PC-9 (cell line): ENCODE results near the gene SUGCT. TPM values are rescaled to one million over a fixed set of nuclear protein-coding genes. Genes with fewer than 3 reads are reported as not detected.

Source experiments
- BruUV-seq: library from RNA; stranded (reverse); fragments of 400-500 nt; replicated peaks from 2 replicates; lab custom pipeline; 2021; lab: Mats Ljungman, UMichigan
- CTCF ChIA-PET: fragments of 300-600 bp; sonication (Branson Sonifier 250); formaldehyde crosslinking; loops from one replicate; lab custom pipeline; 2022; ENCODE audit warnings: antibody characterized with exemption; lab: Charles Lee
- POLR2A ChIA-PET: fragments of 300-600 bp; sonication (Branson Sonifier 250); formaldehyde crosslinking; loops from one replicate; lab custom pipeline; 2022; ENCODE audit warnings: antibody characterized with exemption; ENCODE audit not compliant: unreplicated experiment; lab: Charles Lee
- DNase-seq, 2 experiments: peaks; one replicate each; pipeline versions ENCODE4 v3.0.0 to v3.0.0-alpha.2; 2015 to 2022; ENCODE audit warnings: mixed read lengths in 1 of 2
- H2AFZ ChIP-seq: fragments of 200-600 bp; sonication (generic); 2 replicates; pipeline ENCODE4 v1.8.1; 2017; ENCODE audit warnings: antibody characterized with exemption
- H3F3A ChIP-seq: fragments of 200-600 bp; sonication (generic); 2 replicates; pipeline ENCODE4 v1.8.1; 2017; ENCODE audit warnings: antibody characterized with exemption, mild to moderate bottlenecking, low read depth; ENCODE audit not compliant: insufficient read depth
- H3K27ac ChIP-seq: fragments of 200-600 bp; sonication (generic); 2 replicates; pipeline ENCODE4 v1.6.1; 2016; ENCODE audit warnings: mixed run types
- H3K27me3 ChIP-seq: fragments of 200-600 bp; sonication (generic); 2 replicates; pipeline ENCODE4 v1.6.1; 2016; ENCODE audit warnings: low read depth, mixed run types; ENCODE audit not compliant: insufficient read depth
- H3K36me3 ChIP-seq: fragments of 200-600 bp; sonication (generic); 2 replicates; pipeline ENCODE4 v1.6.1; 2016; ENCODE audit warnings: low read depth, mixed run types
- H3K4me1 ChIP-seq: fragments of 200-600 bp; sonication (generic); replicated peaks from 2 replicates; pipeline ENCODE4 v1.6.1; 2016; ENCODE audit warnings: mixed run types; ENCODE audit not compliant: insufficient read depth
- H3K4me2 ChIP-seq: fragments of 200-600 bp; sonication (generic); 2 replicates; pipeline ENCODE4 v1.6.1; 2017; ENCODE audit warnings: mixed run types
- H3K4me3 ChIP-seq: fragments of 200-600 bp; sonication (generic); 2 replicates; pipeline ENCODE4 v1.6.1; 2016; ENCODE audit warnings: mixed run types
- H3K79me2 ChIP-seq: fragments of 200-600 bp; sonication (generic); 2 replicates; pipeline ENCODE4 v1.6.1; 2017; ENCODE audit warnings: low read depth, mixed run types
- H3K9me2 ChIP-seq: fragments of 200-600 bp; sonication (generic); 2 replicates; pipeline ENCODE4 v1.8.1; 2017; ENCODE audit warnings: mild to moderate bottlenecking; ENCODE audit not compliant: insufficient read depth
- H3K9me3 ChIP-seq: fragments of 200-600 bp; sonication (generic); 2 replicates; pipeline ENCODE4 v1.8.1; 2016; ENCODE audit warnings: low read depth; ENCODE audit not compliant: insufficient read depth
- H4K20me1 ChIP-seq: fragments of 200-600 bp; sonication (generic); 2 replicates; pipeline ENCODE4 v1.8.1; 2017; ENCODE audit not compliant: insufficient read depth
- CTCF ChIP-seq: fragments of 200-600 bp; sonication (generic); conservative IDR thresholded peaks from 2 replicates; pipeline ENCODE4 v1.6.1; 2017; ENCODE audit warnings: mixed run types, antibody characterized with exemption, mild to moderate bottlenecking, moderate library complexity
- EZH2 ChIP-seq: fragments of 200-600 bp; sonication (generic); IDR thresholded peaks from 2 replicates; pipeline ENCODE4 v1.8.0; 2017; ENCODE audit warnings: antibody characterized with exemption, low read depth
- intact Hi-C: fragments of 100-400 bp; cut with micrococcal nuclease; formaldehyde crosslinking; loops from one replicate; pipeline ENCODE4 v1.10.0; 2022; ENCODE audit not compliant: unreplicated experiment
- total RNA-seq: library from RNA; stranded (reverse); gene quantifications from 2 replicates; pipeline ENCODE4 v1.2.3, GENCODE V29; 2021

The SUGCT gene
- total RNA-seq, 1 experiment from 2014 or later: 3.5 TPM

- no peak overlapping the region for H3K4me2 ChIP-seq
- ChIA-PET CTCF (no interaction called here), POLR2A (no interaction called here)
- peaks cover 8% of the 10 kb centered on the region for H3K9me3 ChIP-seq
- H3K79me2 ChIP-seq: no peaks in the 10 kb centered on the region
- H3K27me3 ChIP-seq: no peaks in the 10 kb centered on the region
- H2AFZ ChIP-seq: no peak overlapping the region
- intact Hi-C loops: no loop called here
- no peaks in the 10 kb centered on the region for H4K20me1 ChIP-seq
- no peak overlapping the region for H3K27ac ChIP-seq
- no peaks in the 10 kb centered on the region for H3F3A ChIP-seq
- DNase-seq: no peak
- no peak overlapping the region for H3K4me3 ChIP-seq
- no peaks in the 10 kb centered on the region for H3K9me2 ChIP-seq
- TF ChIP-seq EZH2: no peak
- TF ChIP-seq CTCF: no peak
- BruUV-seq: no TSS peak
- H3K36me3 ChIP-seq: no peaks in the 10 kb centered on the region
- no peaks in the 10 kb centered on the region for H3K4me1 ChIP-seq
Measured at GRCh38 chr7:40151504-40151903, 16.7 kb downstream of the SUGCT start.

- ChIA-PET CTCF (no interaction called here), POLR2A (no interaction called here)
- BruUV-seq: no TSS peak
- no peak overlapping the region for H2AFZ ChIP-seq
- no peaks in the 10 kb centered on the region for H3K4me1 ChIP-seq
- intact Hi-C loops: no loop called here
- no peak for TF ChIP-seq EZH2
- no peak for TF ChIP-seq CTCF
- H3K27me3 ChIP-seq: no peaks in the 10 kb centered on the region
- H3K27ac ChIP-seq: no peak overlapping the region
- H3K36me3 ChIP-seq: no peaks in the 10 kb centered on the region
- no peak overlapping the region for H3K4me3 ChIP-seq
- no peak for DNase-seq
- no peaks in the 10 kb centered on the region for H3K9me2 ChIP-seq
- H4K20me1 ChIP-seq: no peaks in the 10 kb centered on the region
- no peak overlapping the region for H3K4me2 ChIP-seq
- H3F3A ChIP-seq: no peaks in the 10 kb centered on the region
- H3K79me2 ChIP-seq: no peaks in the 10 kb centered on the region
- H3K9me3 ChIP-seq: no peaks in the 10 kb centered on the region
Measured at GRCh38 chr7:40156988-40157387, 22.2 kb downstream of the SUGCT start.

GRCh38 chr7:40162516-40162915, 27.7 kb downstream of the SUGCT start:
- Histone ChIP-seq H4K20me1 (no peaks in the 10 kb centered on the region), H3K79me2 (no peaks in the 10 kb centered on the region), H3K36me3 (no peaks in the 10 kb centered on the region), H3K4me2 (no peak overlapping the region), H3K27me3 (no peaks in the 10 kb centered on the region), H3K27ac (no peak overlapping the region), H3F3A (no peaks in the 10 kb centered on the region), H3K4me3 (no peak overlapping the region), H3K4me1 (no peaks in the 10 kb centered on the region), H3K9me2 (no peaks in the 10 kb centered on the region), H3K9me3 (no peaks in the 10 kb centered on the region), H2AFZ (no peak overlapping the region)
- no TSS peak for BruUV-seq
- CTCF ChIA-PET: no interaction called here
- POLR2A ChIA-PET: no interaction called here
- TF ChIP-seq CTCF (no peak), EZH2 (no peak)
- intact Hi-C loops: no loop called here
- DNase-seq: no peak
